ENCODE data around the gene MRPS18B.

GRCh38 chr6:30592287-30592686 lies 25.4 kb upstream of the MRPS18B start:
- no peak for TF ChIP-seq CTCF (IDR thresholded peaks at IDR 0.05 in 2 of 3, conservative IDR thresholded peaks at IDR 0.05 in 1 of 3; ENCODE audit: borderline replicate concordance in 1 of 3, insufficient read depth in 1 of 3, low read depth in 2 of 3, low read length in 2 of 3)
- TF ChIP-seq POLR2A (IDR thresholded peaks at IDR 0.05; ENCODE audit: borderline replicate concordance, extremely low read depth, insufficient read depth, insufficient read length): no peak
- TF ChIP-seq ZBTB33 (IDR thresholded peaks at IDR 0.05; ENCODE audit: extremely low read depth, insufficient replicate concordance, low read length): no peak
